Fibroblast of mammary gland (primary cell): ENCODE data around the gene PDLIM7.
A peak's percentile ranks its signal among the peaks of the same experiment; 100 is the strongest.

ENCODE experiments used
- DNase-seq: peaks from one replicate; pipeline ENCODE4 v3.0.0-alpha.2; 2010; ENCODE audit warnings: low read depth
- H3K4me3 ChIP-seq: 2 replicates; pipeline ENCODE4 v1.5.1; 2011; ENCODE audit warnings: low read depth, mild to moderate bottlenecking, low read length, moderate library complexity; ENCODE audit not compliant: control insufficient read depth
- CTCF ChIP-seq: conservative IDR thresholded peaks from 2 replicates; pipeline ENCODE4 v1.5.1; 2011; ENCODE audit warnings: low read depth, low read length, inconsistent platforms; ENCODE audit not compliant: control insufficient read depth, insufficient read depth

The PDLIM7 gene

GRCh38 chr5:177500685-177501522 lies 3.5 kb upstream of the PDLIM7 start:
- DNase-seq = peak; percentile 85
- no peak overlapping the region for H3K4me3 ChIP-seq

GRCh38 chr5:177499842-177500241 lies 2.4 kb upstream of the PDLIM7 start:
- DNase-seq = no peak
- H3K4me3 ChIP-seq = no peak overlapping the region
- no peak for TF ChIP-seq CTCF

More at GRCh38 chr5:177500685-177501522, 3.5 kb upstream of the PDLIM7 start:
- TF ChIP-seq CTCF = peak; percentile 93

DNA sequence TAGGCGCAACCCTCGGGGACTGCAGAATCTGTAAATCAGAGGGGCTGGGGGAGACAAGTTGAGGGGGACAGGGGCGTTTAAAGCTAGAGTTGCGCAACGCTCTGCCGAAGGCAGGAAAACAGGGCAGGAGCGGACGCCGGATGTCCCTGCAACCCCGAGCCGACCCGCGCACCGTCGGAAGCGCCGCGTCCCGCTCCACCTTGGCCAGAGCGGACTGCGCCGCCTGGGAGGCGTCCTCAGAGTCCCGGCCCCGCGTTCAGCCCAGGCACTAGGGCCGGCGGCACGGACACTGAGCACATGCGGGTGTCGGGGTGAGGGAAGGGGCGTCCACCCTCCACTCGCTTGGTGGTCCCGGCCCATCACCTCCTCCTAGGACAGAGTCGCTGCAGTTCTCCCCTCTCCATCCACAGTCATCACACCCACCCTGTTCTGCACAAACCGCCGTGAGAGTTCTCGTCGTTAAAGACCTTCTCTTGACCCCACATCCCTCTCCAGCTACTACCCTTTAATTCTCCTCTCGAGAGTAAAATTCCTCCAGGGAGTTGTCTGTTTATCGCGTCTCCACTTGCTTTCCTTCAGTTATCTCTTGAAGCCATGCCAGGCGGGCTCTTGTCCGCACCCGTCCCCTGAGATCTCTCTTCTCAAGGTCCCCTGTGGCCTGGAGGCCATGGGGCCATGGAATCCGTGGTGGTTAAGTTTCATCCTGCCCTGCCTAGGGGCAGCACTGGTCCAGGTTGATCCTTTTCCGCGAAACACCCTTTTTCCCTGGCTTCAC lies 796 bp upstream of the PDLIM7 start:
- TF ChIP-seq CTCF = no peak
- no peak for DNase-seq

GRCh38 chr5:177496727-177497291 lies 595 bp downstream of the PDLIM7 start:
- H3K4me3 ChIP-seq = peak overlapping the region; percentile 77
- DNase-seq = peak; percentile 92
- TF ChIP-seq CTCF = no peak

More for the DNA sequence above, 796 bp upstream of the PDLIM7 start:
- peak overlapping the region; percentile 52 for H3K4me3 ChIP-seq

GRCh38 chr5:177496070-177496726 lies 1.2 kb downstream of the PDLIM7 start:
- DNase-seq = peak; percentile 41
- peak overlapping the region; percentile 77 for H3K4me3 ChIP-seq
- peak; percentile 23 for TF ChIP-seq CTCF
